Panc1 (cell line): ENCODE measurements around the gene TRANK1. TPM values are rescaled to one million over a fixed set of nuclear protein-coding genes. Genes with fewer than 3 reads are reported as not detected.

Source experiments
- ATAC-seq: fragments of 200-7000 bp; cut with Tn5 transposase; 2 replicates; pipeline ENCODE4 v1.9.1; 2020; ENCODE audit warnings: mild to moderate bottlenecking, moderate library complexity
- BruUV-seq: library from RNA; stranded (reverse); fragments of 400-500 nt; replicated peaks from 2 replicates; lab custom pipeline; 2021; lab: Mats Ljungman, UMichigan
- CTCF ChIA-PET: fragments of 300-600 bp; sonication (Branson Sonifier 250); formaldehyde crosslinking; loops from one replicate; lab custom pipeline; 2022; ENCODE audit warnings: antibody characterized with exemption; lab: Charles Lee
- POLR2A ChIA-PET: fragments of 300-600 bp; sonication (Branson Sonifier 250); formaldehyde crosslinking; loops from one replicate; lab custom pipeline; 2022; ENCODE audit warnings: antibody characterized with exemption; lab: Charles Lee
- DNase-seq: peaks from one replicate; pipeline ENCODE4 v3.0.0-alpha.2; 2010; ENCODE audit warnings: low read depth, low spot score
- H3K27ac ChIP-seq: 2 replicates; pipeline ENCODE4 v1.5.1; 2011; ENCODE audit warnings: mild to moderate bottlenecking, low read length, inconsistent platforms
- H3K27me3 ChIP-seq: fragments of 200-500 bp; sonication (Bioruptor generic); 2 replicates; pipeline ENCODE4 v1.6.0; 2014; ENCODE audit warnings: low read length, inconsistent platforms; ENCODE audit not compliant: control insufficient read depth, insufficient read depth
- H3K36me3 ChIP-seq: fragments of 200-500 bp; sonication (Bioruptor generic); 2 replicates; pipeline ENCODE4 v1.5.1; 2014; ENCODE audit warnings: inconsistent platforms, mild to moderate bottlenecking, low read length, moderate library complexity; ENCODE audit not compliant: control insufficient read depth, insufficient read depth
- H3K4me1 ChIP-seq: 2 replicates; pipeline ENCODE4 v1.5.1; 2011; ENCODE audit warnings: inconsistent platforms, mild to moderate bottlenecking, low read length, moderate library complexity; ENCODE audit not compliant: control insufficient read depth, insufficient read depth
- H3K4me3 ChIP-seq, 2 experiments: 2 replicates each; pipeline ENCODE4 v1.5.1; 2011 to 2012; ENCODE audit warnings: low read depth in 2 of 2, low read length in 2 of 2, mild to moderate bottlenecking in 2 of 2, inconsistent platforms in 1 of 2, moderate library complexity in 1 of 2
- H3K9me3 ChIP-seq: fragments of 200-500 bp; sonication (Bioruptor generic); 2 replicates; pipeline ENCODE4 v1.5.1; 2014; ENCODE audit warnings: low read depth, mild to moderate bottlenecking, inconsistent platforms, low read length, moderate library complexity; ENCODE audit not compliant: control insufficient read depth, insufficient read depth
- POLR2AphosphoS5 ChIP-seq: IDR thresholded peaks from 2 replicates; pipeline ENCODE4 v1.6.1; 2012; ENCODE audit warnings: mild to moderate bottlenecking, low read depth, low read length, moderate library complexity
- SIN3A ChIP-seq: IDR thresholded peaks from 2 replicates; pipeline ENCODE4 v1.6.1; 2012; ENCODE audit warnings: low read depth, mild to moderate bottlenecking, low read length, moderate library complexity, borderline replicate concordance; ENCODE audit not compliant: insufficient read depth
- TCF7L2 ChIP-seq: IDR thresholded peaks from 2 replicates; pipeline ENCODE4 v1.6.1; 2011; ENCODE audit warnings: mild to moderate bottlenecking, low read depth, low read length, inconsistent platforms
- in situ Hi-C: cut with HindIII; loops from 2 replicates; pipeline ENCODE4 v1.10.0; 2016; ENCODE audit warnings: low sequenced_read_pairs, low pct_unique_long_range_greater_than_20kb
- intact Hi-C: fragments of 100-400 bp; cut with micrococcal nuclease; formaldehyde crosslinking; loops from one replicate; pipeline ENCODE4 v1.10.0; 2022; ENCODE audit not compliant: unreplicated experiment
- total RNA-seq: library from RNA; stranded (reverse); gene quantifications from one replicate; pipeline ENCODE4 v1.2.1, GENCODE V29; 2021; ENCODE audit not compliant: unreplicated experiment
- TF ChIP-seq, protein P1 (sequence below): fragments of 450-650 bp; IDR thresholded peaks from 2 replicates; pipeline ENCODE4 v1.5.1; 2017; ENCODE audit warnings: mild to moderate bottlenecking
- TF ChIP-seq, protein P2 (sequence below), 2 experiments: IDR thresholded peaks; 2 replicates each; pipeline ENCODE4 v1.6.1; 2011 to 2012; ENCODE audit warnings: low read depth in 2 of 2, control low read depth in 1 of 2, low read length in 1 of 2, mild to moderate bottlenecking in 1 of 2, moderate library complexity in 1 of 2; ENCODE audit not compliant: insufficient read depth in 1 of 2

The TRANK1 gene
- total RNA-seq, 1 experiment from 2014 or later, result 3.2 TPM

DNA sequence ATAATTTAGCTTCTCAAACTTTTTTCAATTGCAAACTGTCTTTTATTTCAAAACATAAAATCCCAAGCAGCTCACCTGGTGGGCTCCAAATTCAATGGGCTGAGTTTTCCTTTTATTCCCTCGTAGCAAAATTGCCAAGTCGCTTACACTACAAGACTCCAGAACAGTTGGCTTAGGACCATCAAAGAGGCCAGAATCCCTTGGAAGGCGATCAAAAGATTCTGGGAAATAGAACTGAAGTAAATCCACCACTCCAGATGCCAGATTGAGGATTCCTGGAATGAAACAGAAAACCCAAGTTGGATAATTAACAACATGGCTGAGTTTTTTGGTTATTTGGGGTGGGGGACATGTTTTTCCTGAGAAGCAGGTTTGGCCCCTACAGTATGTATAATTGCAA lies 92.8 kb downstream of the TRANK1 start:
- H3K9me3 ChIP-seq, result no peaks in the 10 kb centered on the region
- intact Hi-C loops, result no loop called here
- ATAC-seq, result no peak
- no TSS peak for BruUV-seq
- POLR2A ChIA-PET, result interaction anchor here (0.6 kb wide), 1 partner anchor 141 kb away, joined by 3 read pairs; the partner anchor contains the start of gene EPM2AIP1
- no peaks in the 10 kb centered on the region for H3K36me3 ChIP-seq
- no peak for TF ChIP-seq POLR2AphosphoS5
- TF ChIP-seq TCF7L2, result no peak
- TF ChIP-seq SIN3A, result no peak
- TF ChIP-seq, protein P1, sequence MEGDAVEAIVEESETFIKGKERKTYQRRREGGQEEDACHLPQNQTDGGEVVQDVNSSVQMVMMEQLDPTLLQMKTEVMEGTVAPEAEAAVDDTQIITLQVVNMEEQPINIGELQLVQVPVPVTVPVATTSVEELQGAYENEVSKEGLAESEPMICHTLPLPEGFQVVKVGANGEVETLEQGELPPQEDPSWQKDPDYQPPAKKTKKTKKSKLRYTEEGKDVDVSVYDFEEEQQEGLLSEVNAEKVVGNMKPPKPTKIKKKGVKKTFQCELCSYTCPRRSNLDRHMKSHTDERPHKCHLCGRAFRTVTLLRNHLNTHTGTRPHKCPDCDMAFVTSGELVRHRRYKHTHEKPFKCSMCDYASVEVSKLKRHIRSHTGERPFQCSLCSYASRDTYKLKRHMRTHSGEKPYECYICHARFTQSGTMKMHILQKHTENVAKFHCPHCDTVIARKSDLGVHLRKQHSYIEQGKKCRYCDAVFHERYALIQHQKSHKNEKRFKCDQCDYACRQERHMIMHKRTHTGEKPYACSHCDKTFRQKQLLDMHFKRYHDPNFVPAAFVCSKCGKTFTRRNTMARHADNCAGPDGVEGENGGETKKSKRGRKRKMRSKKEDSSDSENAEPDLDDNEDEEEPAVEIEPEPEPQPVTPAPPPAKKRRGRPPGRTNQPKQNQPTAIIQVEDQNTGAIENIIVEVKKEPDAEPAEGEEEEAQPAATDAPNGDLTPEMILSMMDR, result no peak
- TF ChIP-seq, protein P2, sequence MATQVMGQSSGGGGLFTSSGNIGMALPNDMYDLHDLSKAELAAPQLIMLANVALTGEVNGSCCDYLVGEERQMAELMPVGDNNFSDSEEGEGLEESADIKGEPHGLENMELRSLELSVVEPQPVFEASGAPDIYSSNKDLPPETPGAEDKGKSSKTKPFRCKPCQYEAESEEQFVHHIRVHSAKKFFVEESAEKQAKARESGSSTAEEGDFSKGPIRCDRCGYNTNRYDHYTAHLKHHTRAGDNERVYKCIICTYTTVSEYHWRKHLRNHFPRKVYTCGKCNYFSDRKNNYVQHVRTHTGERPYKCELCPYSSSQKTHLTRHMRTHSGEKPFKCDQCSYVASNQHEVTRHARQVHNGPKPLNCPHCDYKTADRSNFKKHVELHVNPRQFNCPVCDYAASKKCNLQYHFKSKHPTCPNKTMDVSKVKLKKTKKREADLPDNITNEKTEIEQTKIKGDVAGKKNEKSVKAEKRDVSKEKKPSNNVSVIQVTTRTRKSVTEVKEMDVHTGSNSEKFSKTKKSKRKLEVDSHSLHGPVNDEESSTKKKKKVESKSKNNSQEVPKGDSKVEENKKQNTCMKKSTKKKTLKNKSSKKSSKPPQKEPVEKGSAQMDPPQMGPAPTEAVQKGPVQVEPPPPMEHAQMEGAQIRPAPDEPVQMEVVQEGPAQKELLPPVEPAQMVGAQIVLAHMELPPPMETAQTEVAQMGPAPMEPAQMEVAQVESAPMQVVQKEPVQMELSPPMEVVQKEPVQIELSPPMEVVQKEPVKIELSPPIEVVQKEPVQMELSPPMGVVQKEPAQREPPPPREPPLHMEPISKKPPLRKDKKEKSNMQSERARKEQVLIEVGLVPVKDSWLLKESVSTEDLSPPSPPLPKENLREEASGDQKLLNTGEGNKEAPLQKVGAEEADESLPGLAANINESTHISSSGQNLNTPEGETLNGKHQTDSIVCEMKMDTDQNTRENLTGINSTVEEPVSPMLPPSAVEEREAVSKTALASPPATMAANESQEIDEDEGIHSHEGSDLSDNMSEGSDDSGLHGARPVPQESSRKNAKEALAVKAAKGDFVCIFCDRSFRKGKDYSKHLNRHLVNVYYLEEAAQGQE (IDR thresholded peaks at IDR 0.05; ENCODE audit: insufficient read depth in 1 of 2, low read depth in 2 of 2, low read length in 1 of 2), result no peak
- no peaks in the 10 kb centered on the region for H3K27me3 ChIP-seq
- no peak overlapping the region for H3K27ac ChIP-seq
- H3K4me3 ChIP-seq, result no peak overlapping the region
- DNase-seq, result no peak
- CTCF ChIA-PET, result no interaction called here
- in situ Hi-C loops, result no loop called here
- no peaks in the 10 kb centered on the region for H3K4me1 ChIP-seq

DNA sequence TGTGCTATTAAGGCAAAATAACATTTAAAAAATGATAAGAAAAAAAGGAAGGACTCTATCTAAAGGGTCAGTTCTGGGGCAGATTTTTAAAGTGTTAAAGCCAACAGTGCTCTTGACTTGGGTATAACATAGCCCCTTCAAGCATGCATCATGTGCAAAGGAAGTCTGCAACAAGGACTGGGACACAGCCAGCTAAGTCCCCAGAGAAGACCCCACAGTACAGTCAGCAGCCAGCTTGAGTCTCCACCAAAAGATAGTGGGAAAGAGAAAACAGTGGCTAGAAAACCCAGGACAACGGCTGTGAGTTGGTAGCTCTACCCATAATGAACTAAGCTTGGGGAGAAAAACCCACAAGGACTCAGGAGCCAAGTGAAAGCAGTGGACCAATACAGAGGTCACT lies 94.1 kb downstream of the TRANK1 start:
- no peak for DNase-seq
- Histone ChIP-seq H3K36me3 (no peaks in the 10 kb centered on the region), H3K27ac (no peak overlapping the region), H3K4me3 (no peak overlapping the region), H3K4me1 (no peaks in the 10 kb centered on the region), H3K27me3 (no peaks in the 10 kb centered on the region), H3K9me3 (no peaks in the 10 kb centered on the region)
- in situ Hi-C loops, result no loop called here
- no peak for ATAC-seq
- BruUV-seq, result no TSS peak
- ChIA-PET CTCF (interaction anchor here (0.8 kb wide), 1 partner anchor 108 kb away, joined by 4 read pairs; no protein-coding TSS in a partner anchor), POLR2A (no interaction called here)
- TF ChIP-seq SIN3A (no peak), TCF7L2 (no peak)
- TF ChIP-seq, protein P1, result no peak
- TF ChIP-seq, protein P2 (IDR thresholded peaks at IDR 0.05; ENCODE audit: insufficient read depth in 1 of 2, low read depth in 2 of 2, low read length in 1 of 2), result no peak
- intact Hi-C loops, result no loop called here
